ENCODE measurements around the gene GMPR2. TPM values are rescaled to one million over a fixed set of nuclear protein-coding genes. Genes with fewer than 3 reads are reported as not detected.
A peak's percentile ranks its signal among the peaks of the same experiment; 100 is the strongest.

GMPR2 gene
- total RNA-seq, 1 experiment from 2014 or later: 76.9 TPM

DNA sequence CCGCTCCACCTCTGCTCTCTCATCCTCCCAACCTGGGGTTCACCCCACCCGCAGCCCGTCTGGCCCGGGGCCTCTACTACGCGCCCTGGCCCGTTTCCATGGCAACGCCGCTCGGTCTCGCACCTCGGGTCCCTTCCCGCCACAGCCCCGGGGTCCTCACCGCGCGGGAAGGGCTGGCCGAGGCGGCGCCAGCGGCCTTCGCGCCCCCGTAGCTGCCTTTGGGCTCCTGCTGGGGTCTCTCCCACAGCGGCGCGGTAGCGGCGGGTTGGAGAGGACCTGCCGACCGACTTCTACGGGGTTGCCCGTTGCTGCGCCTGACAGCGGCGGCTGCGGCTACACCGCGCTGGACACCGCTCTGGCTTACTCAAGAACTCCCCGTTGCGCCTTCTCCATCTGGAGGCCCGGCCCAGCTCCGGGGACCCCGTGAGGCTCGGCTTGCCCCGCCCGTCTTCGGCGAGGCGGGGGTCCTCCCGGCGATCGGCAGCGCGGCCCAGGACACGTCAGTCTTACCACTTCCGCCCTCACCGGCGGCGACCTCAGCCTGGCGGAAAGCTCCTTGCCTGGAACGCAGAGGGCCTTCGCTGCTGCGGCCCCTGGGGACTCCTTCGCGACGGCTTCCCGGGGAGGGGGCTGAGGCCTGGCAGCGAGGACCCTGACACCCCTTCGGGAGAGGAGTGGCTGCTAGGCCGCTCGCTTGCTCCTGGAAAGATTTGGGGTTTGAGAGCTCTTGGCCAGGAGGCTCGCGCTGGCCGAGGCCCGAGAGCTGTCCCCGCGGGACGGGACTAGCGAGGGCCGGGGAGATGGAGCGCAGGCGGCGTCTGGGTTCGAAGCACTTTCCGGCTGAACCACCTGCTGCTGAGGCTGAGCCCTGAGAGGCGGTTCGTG, 37.3 kb upstream of the GMPR2 start, which contains the start of gene TM9SF1:
Gene TM9SF1, minus strand, starts transcription at position 256 of the 885 bp plus-strand sequence. CDS start 422 bp downstream, outside the sequence.
- Mint-ChIP-seq H3K4me1 (ENCODE audit: low read depth, unreplicated experiment) (peaks cover 11% of the 10 kb centered on the region), H3K36me3 (ENCODE audit: insufficient read depth, unreplicated experiment) (peaks cover 54% of the 10 kb centered on the region), H3K9me3 (ENCODE audit: unreplicated experiment) (no peaks in the 10 kb centered on the region), H3K4me3 (ENCODE audit: unreplicated experiment) (peak within 1 kb of the TSS; percentile 84), H3K27ac (ENCODE audit: unreplicated experiment) (peak within 1 kb of the TSS; percentile 88), H3K27me3 (ENCODE audit: insufficient read depth, unreplicated experiment) (no peaks in the 10 kb centered on the region)
- Histone ChIP-seq H3K4me3 (ENCODE audit: low read depth, low read length) (peak within 1 kb of the TSS; percentile 95), H3K36me3 (ENCODE audit: control insufficient read depth, insufficient read depth, low read length) (no peaks in the 10 kb centered on the region), H3K4me1 (0 out of 2 replicates have a peak, but pooled peaks cover 9% of the 10 kb centered on the region), H3K27me3 (replicated peaks; ENCODE audit: control insufficient read depth, insufficient read depth, low read length) (no peaks in the 10 kb centered on the region), H3K9me3 (no peaks in the 10 kb centered on the region)
- intact Hi-C loops (cut with micrococcal nuclease; ENCODE audit: unreplicated experiment): loop anchor here (1.0 kb wide), 2 partner anchors 18 to 34 kb away; partner anchors contain the start of genes CHMP4A and IRF9
- TF ChIP-seq, protein P1, sequence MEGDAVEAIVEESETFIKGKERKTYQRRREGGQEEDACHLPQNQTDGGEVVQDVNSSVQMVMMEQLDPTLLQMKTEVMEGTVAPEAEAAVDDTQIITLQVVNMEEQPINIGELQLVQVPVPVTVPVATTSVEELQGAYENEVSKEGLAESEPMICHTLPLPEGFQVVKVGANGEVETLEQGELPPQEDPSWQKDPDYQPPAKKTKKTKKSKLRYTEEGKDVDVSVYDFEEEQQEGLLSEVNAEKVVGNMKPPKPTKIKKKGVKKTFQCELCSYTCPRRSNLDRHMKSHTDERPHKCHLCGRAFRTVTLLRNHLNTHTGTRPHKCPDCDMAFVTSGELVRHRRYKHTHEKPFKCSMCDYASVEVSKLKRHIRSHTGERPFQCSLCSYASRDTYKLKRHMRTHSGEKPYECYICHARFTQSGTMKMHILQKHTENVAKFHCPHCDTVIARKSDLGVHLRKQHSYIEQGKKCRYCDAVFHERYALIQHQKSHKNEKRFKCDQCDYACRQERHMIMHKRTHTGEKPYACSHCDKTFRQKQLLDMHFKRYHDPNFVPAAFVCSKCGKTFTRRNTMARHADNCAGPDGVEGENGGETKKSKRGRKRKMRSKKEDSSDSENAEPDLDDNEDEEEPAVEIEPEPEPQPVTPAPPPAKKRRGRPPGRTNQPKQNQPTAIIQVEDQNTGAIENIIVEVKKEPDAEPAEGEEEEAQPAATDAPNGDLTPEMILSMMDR (IDR thresholded peaks at IDR 0.05; ENCODE audit: insufficient read depth in 1 of 2, low read depth in 1 of 2, low read length in 1 of 2, severe bottlenecking in 1 of 2, unreplicated experiment in 1 of 2): no peak
- peak; percentile 88 to 90 for DNase-seq
- ChIA-PET POLR2A (interaction anchor here (0.5 to 2.2 kb wide), 11 partner anchors 18 to 878 kb away, joined by 3 to 28 read pairs (median 7); partner anchors contain the start of genes CHMP4A, DCAF11, EMC9 and IRF9), CTCF (interaction anchor here (1.0 to 1.6 kb wide), 3 partner anchors 20 to 49 kb away, joined by 3 to 7 read pairs (median 4); partner anchors contain the start of genes IRF9, MDP1 and PSME2)
- BruUV-seq (replicated peaks): no TSS peak

DNA sequence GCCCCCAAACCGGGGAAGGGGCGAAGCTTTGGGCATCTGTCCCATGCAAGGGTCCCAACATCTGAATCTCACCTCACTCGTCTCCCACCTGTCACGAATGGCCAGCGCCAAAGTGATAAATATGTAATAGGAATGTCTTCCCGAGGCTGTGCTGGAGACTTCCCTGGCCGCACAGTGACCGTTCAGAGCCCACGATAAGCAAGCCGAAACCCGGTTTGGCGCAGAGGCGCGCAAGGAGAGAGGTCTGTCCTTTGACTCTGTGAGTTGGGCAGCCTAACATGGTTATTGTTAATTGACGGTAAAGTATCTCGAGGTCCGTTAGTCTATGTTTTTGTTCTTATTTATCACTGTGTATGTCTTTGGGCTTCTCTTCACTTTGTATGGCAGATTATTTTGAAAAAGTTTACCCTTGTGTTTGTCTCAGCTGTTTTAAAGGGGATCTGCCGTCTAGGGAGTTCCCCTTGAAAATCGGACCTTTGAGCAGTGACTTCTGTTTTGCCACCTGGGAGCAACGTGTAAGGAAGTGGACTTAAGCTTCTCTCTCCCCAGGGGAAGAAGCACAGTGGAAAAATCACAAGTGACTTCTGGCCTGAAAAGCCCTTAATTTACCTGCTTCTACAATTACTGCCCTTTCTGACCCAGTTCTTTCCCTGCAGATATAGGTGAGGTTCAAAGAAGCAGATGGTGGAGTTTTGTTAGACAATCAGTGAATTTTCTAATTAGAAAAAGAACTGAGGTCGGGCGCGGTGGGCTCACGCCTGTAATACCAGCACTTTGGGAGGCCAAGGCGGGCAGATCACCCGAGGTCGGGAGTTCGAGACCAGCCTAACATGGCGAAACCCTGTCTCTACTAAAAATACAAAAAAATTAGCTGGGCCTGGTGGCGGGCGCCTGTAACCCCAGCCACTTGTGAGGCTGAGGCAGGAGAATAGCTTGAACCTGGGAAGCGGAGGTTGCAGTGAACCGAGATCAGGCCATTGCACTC, 36.4 kb upstream of the GMPR2 start:
- ChIA-PET POLR2A (interaction anchor here (0.5 to 2.2 kb wide), 9 partner anchors 17 to 82 kb away, joined by 3 to 28 read pairs (median 7); partner anchors contain the start of genes CHMP4A, DCAF11, EMC9 and IRF9), CTCF (interaction anchor here (1.2 to 1.6 kb wide), 2 partner anchors 19 to 35 kb away, joined by 4 to 7 read pairs; partner anchors contain the start of genes IRF9 and MDP1)
- intact Hi-C loops (cut with micrococcal nuclease; ENCODE audit: unreplicated experiment): no loop called here
- Histone ChIP-seq H3K27me3 (replicated peaks; ENCODE audit: control insufficient read depth, insufficient read depth, low read length) (no peaks in the 10 kb centered on the region), H3K36me3 (ENCODE audit: control insufficient read depth, insufficient read depth, low read length) (no peaks in the 10 kb centered on the region), H3K4me3 (ENCODE audit: low read depth, low read length) (peak overlapping the region; percentile 95), H3K4me1 (0 out of 2 replicates have a peak, but pooled peaks cover 9% of the 10 kb centered on the region), H3K9me3 (no peaks in the 10 kb centered on the region; the same call in 1 of the 2 replicates)
- BruUV-seq (replicated peaks): TSS peak; percentile 75
- peaks cover 11% of the 10 kb centered on the region for H3K4me1 Mint-ChIP-seq (ENCODE audit: low read depth, unreplicated experiment)
- TF ChIP-seq, protein P1 (IDR thresholded peaks at IDR 0.05; ENCODE audit: insufficient read depth in 1 of 2, low read depth in 1 of 2, low read length in 1 of 2, severe bottlenecking in 1 of 2, unreplicated experiment in 1 of 2): no peak
- no peaks in the 10 kb centered on the region for H3K27me3 Mint-ChIP-seq (ENCODE audit: insufficient read depth, unreplicated experiment)
- DNase-seq: no peak
- peaks cover 5% of the 10 kb centered on the region for H3K9me3 Mint-ChIP-seq (ENCODE audit: unreplicated experiment)
- H3K27ac Mint-ChIP-seq (ENCODE audit: unreplicated experiment): peak overlapping the region; percentile 88
- H3K4me3 Mint-ChIP-seq (ENCODE audit: unreplicated experiment): peak overlapping the region; percentile 84
- peaks cover 56% of the 10 kb centered on the region for H3K36me3 Mint-ChIP-seq (ENCODE audit: insufficient read depth, unreplicated experiment)

Data from Caco-2 (cell line).